Activated CD4-positive, alpha-beta T cell treated with anti-CD3 and anti-CD28 coated beads, Interleukin-2, Interleukin-4, amounts not matched to agents 100 ng/mL and 50 ng/mL, durations not matched to agents 16 hours and 8 hours (primary cell): ENCODE measurements around the gene SAT2.
"Not testable (repeated sequence)": the region's sequence is repeated elsewhere in the genome, so short reads cannot be mapped to it uniquely, and the experiment has no call there.

Source experiments
- DNase-seq: peaks from one replicate; pipeline ENCODE4 v3.0.0-alpha.2; 2020; ENCODE audit warnings: low spot score

Gene SAT2

GRCh38 chr17:7627250-7628121, at the start of gene SAT2:
SAT2 (minus strand) TSS chr17:7627821; CDS start chr17:7627635, 186 bp downstream.
- DNase-seq = peak; percentile 90

- no peak for DNase-seq
Observed at GRCh38 chr17:7676533-7676932, 48.9 kb upstream of the SAT2 start.

GRCh38 chr17:7674934-7675333, 47.3 kb upstream of the SAT2 start:
- no peak for DNase-seq

GRCh38 chr17:7673239-7673638, 45.6 kb upstream of the SAT2 start:
- peak; percentile 35 for DNase-seq

- DNase-seq = no peak
Observed at GRCh38 chr17:7668482-7668881, 40.9 kb upstream of the SAT2 start.

- no peak for DNase-seq
Observed at GRCh38 chr17:7667656-7668406, 40.2 kb upstream of the SAT2 start.

- no peak for DNase-seq
Observed at GRCh38 chr17:7656958-7657609, 29.5 kb upstream of the SAT2 start.

- no peak for DNase-seq
Observed at GRCh38 chr17:7655541-7655840, 27.9 kb upstream of the SAT2 start.

- no peak for DNase-seq
Observed at GRCh38 chr17:7654832-7655540, 27.4 kb upstream of the SAT2 start.

- DNase-seq = no peak
Observed at GRCh38 chr17:7652388-7653356, 25.1 kb upstream of the SAT2 start.

GRCh38 chr17:7651665-7652387, 24.2 kb upstream of the SAT2 start:
- no peak for DNase-seq

GRCh38 chr17:7651097-7651664, 23.6 kb upstream of the SAT2 start:
- no peak for DNase-seq

GRCh38 chr17:7650509-7651096, 23.0 kb upstream of the SAT2 start, which contains the start of gene ATP1B2:
ATP1B2 (plus strand) TSS chr17:7650926; CDS start chr17:7651519, 593 bp downstream.
- peak; percentile 34 for DNase-seq

- no peak for DNase-seq
Observed at GRCh38 chr17:7647018-7647417, 19.4 kb upstream of the SAT2 start.

GRCh38 chr17:7646457-7646856, 18.8 kb upstream of the SAT2 start:
- no peak for DNase-seq

- DNase-seq = peak; percentile 20
Observed at GRCh38 chr17:7644775-7645174, 17.2 kb upstream of the SAT2 start.

GRCh38 chr17:7641635-7642034, 14.0 kb upstream of the SAT2 start:
- not testable (repeated sequence) for DNase-seq

GRCh38 chr17:7640783-7641182, 13.2 kb upstream of the SAT2 start:
- DNase-seq = no peak

- no peak for DNase-seq
Observed at GRCh38 chr17:7636163-7636562, 8.5 kb upstream of the SAT2 start.
